ENCODE data around the gene FAM83F.

Gene FAM83F

GRCh38 chr22:40030758-40031095 is 36.0 kb downstream of the FAM83F start:
- H3K27ac ChIP-seq (ENCODE audit: low read depth, low read length), result no peak overlapping the region
- no peaks in the 10 kb centered on the region for H4K20me1 ChIP-seq (ENCODE audit: low read depth, low read length)
- H3F3A ChIP-seq (ENCODE audit: insufficient read depth), result no peaks in the 10 kb centered on the region
- H3K4me2 ChIP-seq (ENCODE audit: low read depth, low read length, poor library complexity, severe bottlenecking), result no peak overlapping the region
- H3K4me3 ChIP-seq (ENCODE audit: insufficient read depth, low read length, poor library complexity, severe bottlenecking), result no peak overlapping the region
- H2AFZ ChIP-seq (ENCODE audit: low read depth, low read length, severe bottlenecking), result no peak overlapping the region
- no peaks in the 10 kb centered on the region for H3K9me3 ChIP-seq (ENCODE audit: insufficient read depth, low read length)
- H3K9me2 ChIP-seq (replicated peaks; ENCODE audit: insufficient read depth, low read length), result no peaks in the 10 kb centered on the region
- no peaks in the 10 kb centered on the region for H3K36me3 ChIP-seq (ENCODE audit: low read length)
- H3K9ac ChIP-seq (ENCODE audit: low read length), result no peak overlapping the region
- H3K27me3 ChIP-seq (ENCODE audit: low read length), result no peaks in the 10 kb centered on the region
- TF ChIP-seq EZH2phosphoT487 (conservative IDR thresholded peaks at IDR 0.05; ENCODE audit: low read length), result no peak
- no peak for TF ChIP-seq CTCF (IDR thresholded peaks at IDR 0.05; ENCODE audit: insufficient read depth, low read length, poor library complexity, severe bottlenecking)
- H3K79me2 ChIP-seq (ENCODE audit: insufficient read depth, low read length), result no peaks in the 10 kb centered on the region

GRCh38 chr22:40031766-40032470 is 37.2 kb downstream of the FAM83F start:
- Histone ChIP-seq H2AFZ (ENCODE audit: low read depth, low read length, severe bottlenecking) (no peak overlapping the region), H3K27me3 (ENCODE audit: low read length) (no peaks in the 10 kb centered on the region), H3K9me2 (replicated peaks; ENCODE audit: insufficient read depth, low read length) (no peaks in the 10 kb centered on the region), H4K20me1 (ENCODE audit: low read depth, low read length) (no peaks in the 10 kb centered on the region), H3F3A (ENCODE audit: insufficient read depth) (no peaks in the 10 kb centered on the region), H3K36me3 (ENCODE audit: low read length) (no peaks in the 10 kb centered on the region), H3K27ac (ENCODE audit: low read depth, low read length) (no peak overlapping the region), H3K79me2 (ENCODE audit: insufficient read depth, low read length) (no peaks in the 10 kb centered on the region), H3K9me3 (ENCODE audit: insufficient read depth, low read length) (no peaks in the 10 kb centered on the region), H3K9ac (ENCODE audit: low read length) (no peak overlapping the region), H3K4me2 (ENCODE audit: low read depth, low read length, poor library complexity, severe bottlenecking) (no peak overlapping the region), H3K4me3 (ENCODE audit: insufficient read depth, low read length, poor library complexity, severe bottlenecking) (no peak overlapping the region)
- TF ChIP-seq EZH2phosphoT487 (conservative IDR thresholded peaks at IDR 0.05; ENCODE audit: low read length) (no peak), CTCF (IDR thresholded peaks at IDR 0.05; ENCODE audit: insufficient read depth, low read length, poor library complexity, severe bottlenecking) (no peak)

DNA sequence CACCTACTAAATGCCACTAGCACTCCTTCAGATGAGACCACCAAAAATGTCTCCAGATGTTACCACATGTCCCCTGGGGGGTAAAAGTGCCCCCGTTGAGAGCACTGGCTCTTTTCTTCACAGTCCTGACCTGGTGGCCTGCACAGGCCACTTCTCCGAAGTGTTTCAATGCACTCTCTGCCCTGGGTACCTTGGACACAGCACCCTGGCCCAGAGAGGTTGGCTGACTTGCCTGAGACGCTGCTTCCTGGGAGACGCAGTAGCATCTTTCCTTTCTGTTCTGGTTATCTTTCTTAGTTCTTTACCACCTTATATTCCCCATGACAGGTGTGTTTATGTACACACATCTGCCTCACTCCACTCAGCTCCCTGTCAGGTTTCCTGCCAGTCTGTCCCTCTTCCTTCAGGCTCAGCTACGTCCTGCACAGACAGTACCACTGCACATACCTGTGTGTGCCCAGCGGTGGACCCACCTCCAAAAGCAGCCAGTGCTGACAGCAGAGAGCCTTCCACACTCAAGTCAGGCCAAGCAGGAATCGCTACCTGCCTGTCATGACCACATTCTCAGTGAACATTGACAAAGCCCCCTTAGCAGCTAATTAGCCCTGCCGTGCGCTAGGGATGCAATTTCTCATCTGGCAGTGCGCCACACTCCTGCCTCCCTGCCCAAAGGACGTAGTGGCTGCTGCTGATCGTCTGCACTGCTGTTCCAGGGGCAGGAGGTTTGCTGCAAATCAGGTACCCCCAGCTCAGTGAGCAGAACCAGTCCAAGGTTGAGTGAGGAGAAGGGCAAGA is 39.0 kb downstream of the FAM83F start:
- Histone ChIP-seq H3K27ac (ENCODE audit: low read depth, low read length) (no peak overlapping the region), H3K79me2 (ENCODE audit: insufficient read depth, low read length) (no peaks in the 10 kb centered on the region), H3K4me2 (ENCODE audit: low read depth, low read length, poor library complexity, severe bottlenecking) (no peak overlapping the region), H3K4me3 (ENCODE audit: insufficient read depth, low read length, poor library complexity, severe bottlenecking) (no peak overlapping the region), H3K27me3 (ENCODE audit: low read length) (no peaks in the 10 kb centered on the region), H3F3A (ENCODE audit: insufficient read depth) (no peaks in the 10 kb centered on the region), H4K20me1 (ENCODE audit: low read depth, low read length) (no peaks in the 10 kb centered on the region), H3K9ac (ENCODE audit: low read length) (no peak overlapping the region), H3K36me3 (ENCODE audit: low read length) (no peaks in the 10 kb centered on the region), H3K9me2 (replicated peaks; ENCODE audit: insufficient read depth, low read length) (no peaks in the 10 kb centered on the region), H2AFZ (ENCODE audit: low read depth, low read length, severe bottlenecking) (no peak overlapping the region), H3K9me3 (ENCODE audit: insufficient read depth, low read length) (no peaks in the 10 kb centered on the region)
- TF ChIP-seq EZH2phosphoT487 (conservative IDR thresholded peaks at IDR 0.05; ENCODE audit: low read length), result no peak
- no peak for TF ChIP-seq CTCF (IDR thresholded peaks at IDR 0.05; ENCODE audit: insufficient read depth, low read length, poor library complexity, severe bottlenecking)
